CD4-positive, alpha-beta memory T cell (primary cell): ENCODE results near the gene FHOD3. TPM values are rescaled to one million over a fixed set of nuclear protein-coding genes. Genes with fewer than 3 reads are reported as not detected.

Experiments
- CTCF ChIA-PET: fragments of 350-600 bp; sonication (Branson Sonifier 250); formaldehyde crosslinking; loops from one replicate; lab custom pipeline; 2021; ENCODE audit warnings: inconsistent platforms; ENCODE audit not compliant: partially characterized antibody; lab: Charles Lee
- POLR2A ChIA-PET: fragments of 350-600 bp; sonication (Branson Sonifier 250); formaldehyde crosslinking; loops from one replicate; lab custom pipeline; 2021; ENCODE audit not compliant: partially characterized antibody; lab: Charles Lee
- DNase-seq, 5 donors: peaks; one replicate each; pipeline versions ENCODE4 v3.0.0 to v3.0.0-alpha.2; 2020 to 2022; ENCODE audit warnings: mixed read lengths in 1 of 5
- H3K27ac ChIP-seq: one replicate; pipeline ENCODE4 v1.7.0; 2013; ENCODE audit warnings: low read depth, low read length
- H3K27me3 ChIP-seq: 2 replicates; pipeline ENCODE4 v1.7.0; 2013; ENCODE audit warnings: mild to moderate bottlenecking, low read length, moderate library complexity; ENCODE audit not compliant: insufficient read depth
- H3K36me3 ChIP-seq: 2 replicates; pipeline ENCODE4 v1.7.0; 2013; ENCODE audit warnings: mild to moderate bottlenecking, low read length, moderate library complexity; ENCODE audit not compliant: insufficient read depth
- H3K4me1 ChIP-seq: 2 replicates; pipeline ENCODE4 v1.7.0; 2013; ENCODE audit warnings: mild to moderate bottlenecking, low read length, moderate library complexity; ENCODE audit not compliant: insufficient read depth
- H3K4me3 ChIP-seq, 2 donors: one replicate each; pipeline ENCODE4 v1.7.0; 2013; ENCODE audit warnings: low read length in 2 of 2, mild to moderate bottlenecking in 1 of 2
- H3K9me3 ChIP-seq, 2 donors: one replicate each; pipeline ENCODE4 v1.7.0; 2013; ENCODE audit warnings: low read length in 2 of 2, control low read depth in 1 of 2; ENCODE audit not compliant: control insufficient read depth in 1 of 2
- H3K27ac Mint-ChIP-seq, 7 donors: one replicate each; pipeline ENCODE4 v1.8.0; 2020 to 2021; ENCODE audit warnings: mixed read lengths in 7 of 7, mild to moderate bottlenecking in 6 of 7, inconsistent platforms in 3 of 7, moderate library complexity in 3 of 7
- H3K27me3 Mint-ChIP-seq, 2 donors: one replicate each; pipeline ENCODE4 v1.8.0; 2020 to 2021; ENCODE audit warnings: mixed read lengths in 2 of 2
- H3K36me3 Mint-ChIP-seq, 2 donors: one replicate each; pipeline ENCODE4 v1.8.0; 2020 to 2021; ENCODE audit warnings: mixed read lengths in 2 of 2, inconsistent platforms in 1 of 2, mild to moderate bottlenecking in 1 of 2
- H3K4me1 Mint-ChIP-seq, 4 donors: one replicate each; pipeline ENCODE4 v1.8.0; 2020 to 2021; ENCODE audit warnings: mixed read lengths in 4 of 4, mild to moderate bottlenecking in 1 of 4
- H3K4me3 Mint-ChIP-seq, 8 donors: one replicate each; pipeline ENCODE4 v1.8.0; 2020 to 2021; ENCODE audit warnings: mixed read lengths in 8 of 8, mild to moderate bottlenecking in 7 of 8, moderate library complexity in 6 of 8, inconsistent platforms in 3 of 8
- H3K9me3 Mint-ChIP-seq, 8 donors: one replicate each; pipeline ENCODE4 v1.8.0; 2020 to 2021; ENCODE audit warnings: mixed read lengths in 8 of 8, mild to moderate bottlenecking in 5 of 8, inconsistent platforms in 3 of 8, moderate library complexity in 1 of 8
- intact Hi-C: fragments of 100-400 bp; cut with micrococcal nuclease; formaldehyde crosslinking; loops from one replicate; pipeline ENCODE4 v1.15.1; 2023
- polyA plus RNA-seq, 2 donors: library from polyadenylated mRNA; unstranded; fragments of 300-500 nt; fragmentation: Illumina TruSeq; gene quantifications; one replicate each; pipeline ENCODE4 v1.2.3, GENCODE V29; 2021
- total RNA-seq, 2 experiments: library from RNA; stranded (reverse); gene quantifications; one replicate each; pipeline ENCODE4 v1.2.3, GENCODE V29; 2021

Gene FHOD3
- total and polyA plus RNA-seq, 4 experiments from 2014 or later: not detected

GRCh38 chr18:36450264-36450663 lies 152.8 kb downstream of the FHOD3 start:
- no peak for DNase-seq
- Mint-ChIP-seq H3K4me1 (no peaks in the 10 kb centered on the region), H3K36me3 (no peaks in the 10 kb centered on the region), H3K27me3 (peaks cover 1 to 5% of the 10 kb centered on the region in 2 donors), H3K9me3 (no peaks in the 10 kb centered on the region), H3K4me3 (no peak overlapping the region), H3K27ac (no peak overlapping the region)
- H3K36me3 ChIP-seq: no peaks in the 10 kb centered on the region
- ChIA-PET POLR2A (no interaction called here), CTCF (no interaction called here)
- H3K27me3 ChIP-seq: no peaks in the 10 kb centered on the region
- intact Hi-C loops: no loop called here
- no peaks in the 10 kb centered on the region for H3K9me3 ChIP-seq
- no peak overlapping the region for H3K4me3 ChIP-seq
- no peaks in the 10 kb centered on the region for H3K4me1 ChIP-seq
- H3K27ac ChIP-seq: no peak overlapping the region

DNA sequence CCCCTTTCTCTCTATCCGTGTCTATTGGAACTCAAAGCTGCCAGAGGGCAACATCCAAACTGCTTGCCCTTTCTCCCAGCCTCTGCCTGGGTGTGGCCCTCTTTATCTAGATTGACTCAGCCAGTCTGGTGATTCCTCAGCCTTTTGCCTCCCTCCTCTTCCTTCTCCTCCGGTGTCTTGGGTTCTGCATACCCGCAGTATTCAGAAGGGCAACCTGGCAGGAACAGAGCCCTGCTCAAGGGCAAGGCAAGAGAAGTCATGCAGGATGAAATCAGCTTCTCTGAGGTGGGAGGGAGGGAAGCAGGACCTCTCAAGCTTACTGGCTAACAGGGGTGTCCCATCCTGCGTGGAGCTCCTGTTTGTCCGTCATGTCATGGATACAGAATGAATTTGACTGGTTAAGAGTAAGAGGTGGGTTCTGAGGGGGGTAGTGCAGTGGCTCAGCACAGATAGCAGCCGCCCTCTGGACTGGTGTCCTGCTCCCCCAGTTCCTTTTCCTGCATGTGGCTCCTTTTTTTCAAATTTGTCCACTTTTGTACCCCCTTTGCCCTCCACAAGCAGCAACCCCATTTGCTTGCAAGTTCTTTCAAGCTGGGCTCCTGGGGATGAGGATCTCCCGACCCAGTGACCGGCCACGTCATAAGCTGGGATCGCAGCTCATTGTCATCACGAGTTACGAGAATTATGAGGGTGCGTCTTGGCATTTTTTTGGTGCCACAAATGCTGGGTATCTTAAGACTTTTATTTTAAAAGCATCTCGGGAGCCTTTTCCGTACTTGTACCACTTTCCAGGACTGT lies 154.1 kb downstream of the FHOD3 start:
- H3K4me3 Mint-ChIP-seq: no peak overlapping the region
- POLR2A ChIA-PET: no interaction called here
- no peaks in the 10 kb centered on the region for H3K27me3 ChIP-seq
- no peaks in the 10 kb centered on the region for H3K4me1 ChIP-seq
- DNase-seq: no peak
- no peak overlapping the region for H3K4me3 ChIP-seq
- CTCF ChIA-PET: no interaction called here
- intact Hi-C loops: no loop called here
- H3K36me3 ChIP-seq: no peaks in the 10 kb centered on the region
- H3K27me3 Mint-ChIP-seq: peaks cover 1 to 5% of the 10 kb centered on the region in 2 donors
- no peaks in the 10 kb centered on the region for H3K4me1 Mint-ChIP-seq
- H3K9me3 Mint-ChIP-seq: no peaks in the 10 kb centered on the region
- no peak overlapping the region for H3K27ac ChIP-seq
- no peaks in the 10 kb centered on the region for H3K36me3 Mint-ChIP-seq
- H3K27ac Mint-ChIP-seq: no peak overlapping the region
- no peaks in the 10 kb centered on the region for H3K9me3 ChIP-seq

- Histone ChIP-seq H3K9me3 (no peaks in the 10 kb centered on the region), H3K4me1 (no peaks in the 10 kb centered on the region), H3K27ac (no peak overlapping the region), H3K36me3 (no peaks in the 10 kb centered on the region), H3K27me3 (no peaks in the 10 kb centered on the region), H3K4me3 (no peak overlapping the region)
- no peak overlapping the region for H3K27ac Mint-ChIP-seq
- CTCF ChIA-PET: no interaction called here
- no peaks in the 10 kb centered on the region for H3K36me3 Mint-ChIP-seq
- H3K4me3 Mint-ChIP-seq: no peak overlapping the region
- DNase-seq: no peak
- intact Hi-C loops: no loop called here
- H3K4me1 Mint-ChIP-seq: no peaks in the 10 kb centered on the region
- H3K27me3 Mint-ChIP-seq: peaks cover 1 to 5% of the 10 kb centered on the region in 2 donors
- POLR2A ChIA-PET: no interaction called here
- H3K9me3 Mint-ChIP-seq: no peaks in the 10 kb centered on the region
Measured at GRCh38 chr18:36454245-36454644, 156.7 kb downstream of the FHOD3 start.

DNA sequence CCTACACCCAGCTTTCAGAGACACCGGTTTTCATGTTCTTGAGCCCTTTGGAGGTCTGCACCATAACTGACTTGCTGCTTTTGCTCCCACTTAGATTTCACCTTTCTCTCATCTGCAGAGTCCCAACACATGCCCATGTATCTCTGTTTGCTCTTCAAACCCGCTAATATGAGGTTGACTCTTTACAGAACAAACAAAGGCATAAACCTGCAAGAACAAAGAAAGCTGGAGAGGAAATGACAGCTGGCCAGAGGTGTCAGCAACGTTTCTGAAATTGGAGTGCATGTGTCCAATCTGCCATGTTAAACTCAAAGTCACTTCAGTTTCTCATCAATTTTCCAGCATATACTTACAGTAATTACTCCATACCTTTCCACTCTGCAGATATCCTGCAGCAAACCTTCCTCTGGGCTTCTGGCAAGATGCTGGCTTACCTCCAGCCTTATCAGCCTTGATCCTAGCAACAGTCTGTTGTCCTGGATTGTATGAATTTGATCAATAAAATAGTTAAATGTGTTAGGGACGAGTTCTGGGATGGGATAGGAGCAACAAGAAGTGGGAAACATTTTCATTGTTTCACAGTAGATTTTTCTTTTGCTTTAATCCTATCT lies 157.4 kb downstream of the FHOD3 start:
- Mint-ChIP-seq H3K9me3 (no peaks in the 10 kb centered on the region), H3K4me3 (no peak overlapping the region), H3K4me1 (no peaks in the 10 kb centered on the region), H3K27ac (no peak overlapping the region), H3K27me3 (peaks cover 1 to 5% of the 10 kb centered on the region in 2 donors), H3K36me3 (no peaks in the 10 kb centered on the region)
- H3K36me3 ChIP-seq: no peaks in the 10 kb centered on the region
- ChIA-PET POLR2A (no interaction called here), CTCF (no interaction called here)
- H3K4me3 ChIP-seq: no peak overlapping the region
- DNase-seq: no peak
- no peak overlapping the region for H3K27ac ChIP-seq
- intact Hi-C loops: no loop called here
- H3K9me3 ChIP-seq: no peaks in the 10 kb centered on the region
- H3K4me1 ChIP-seq: no peaks in the 10 kb centered on the region
- no peaks in the 10 kb centered on the region for H3K27me3 ChIP-seq

- POLR2A ChIA-PET: no interaction called here
Measured at GRCh38 chr18:36455931-36456330, 158.4 kb downstream of the FHOD3 start.

GRCh38 chr18:36456622-36457021 lies 159.1 kb downstream of the FHOD3 start:
- POLR2A ChIA-PET: no interaction called here
- Mint-ChIP-seq H3K4me1 (no peaks in the 10 kb centered on the region), H3K27me3 (peaks cover 1 to 5% of the 10 kb centered on the region in 2 donors), H3K4me3 (no peak overlapping the region), H3K36me3 (no peaks in the 10 kb centered on the region), H3K9me3 (no peaks in the 10 kb centered on the region), H3K27ac (peak overlapping the region in 1 of 7 donors; percentile 4)
- CTCF ChIA-PET: no interaction called here
- H3K36me3 ChIP-seq: no peaks in the 10 kb centered on the region
- DNase-seq: no peak
- H3K27me3 ChIP-seq: no peaks in the 10 kb centered on the region
- no peaks in the 10 kb centered on the region for H3K9me3 ChIP-seq
- intact Hi-C loops: no loop called here
- no peaks in the 10 kb centered on the region for H3K4me1 ChIP-seq
- no peak overlapping the region for H3K27ac ChIP-seq
- H3K4me3 ChIP-seq: no peak overlapping the region

More at GRCh38 chr18:36455931-36456330, 158.4 kb downstream of the FHOD3 start:
- Histone ChIP-seq H3K27me3 (no peaks in the 10 kb centered on the region), H3K9me3 (no peaks in the 10 kb centered on the region), H3K4me3 (no peak overlapping the region), H3K27ac (no peak overlapping the region), H3K36me3 (no peaks in the 10 kb centered on the region), H3K4me1 (no peaks in the 10 kb centered on the region)
- no peak overlapping the region for H3K27ac Mint-ChIP-seq
- no peaks in the 10 kb centered on the region for H3K4me1 Mint-ChIP-seq
- intact Hi-C loops: no loop called here
- H3K27me3 Mint-ChIP-seq: peaks cover 1 to 5% of the 10 kb centered on the region in 2 donors
- no peaks in the 10 kb centered on the region for H3K9me3 Mint-ChIP-seq
- no peaks in the 10 kb centered on the region for H3K36me3 Mint-ChIP-seq
- CTCF ChIA-PET: no interaction called here
- no peak for DNase-seq
- H3K4me3 Mint-ChIP-seq: no peak overlapping the region

- no peaks in the 10 kb centered on the region for H3K36me3 ChIP-seq
- Mint-ChIP-seq H3K27me3 (peaks cover 1 to 3% of the 10 kb centered on the region in 2 donors), H3K9me3 (peaks cover 0 to 1% (median 0%) of the 10 kb centered on the region in 8 donors), H3K4me3 (no peak overlapping the region), H3K4me1 (no peaks in the 10 kb centered on the region), H3K27ac (peak overlapping the region in 1 of 7 donors; percentile 22), H3K36me3 (no peaks in the 10 kb centered on the region)
- intact Hi-C loops: no loop called here
- H3K27me3 ChIP-seq: no peaks in the 10 kb centered on the region
- DNase-seq: no peak
- H3K4me1 ChIP-seq: no peaks in the 10 kb centered on the region
- H3K9me3 ChIP-seq: no peaks in the 10 kb centered on the region
- H3K4me3 ChIP-seq: no peak overlapping the region
- ChIA-PET CTCF (no interaction called here), POLR2A (no interaction called here)
- no peak overlapping the region for H3K27ac ChIP-seq
Measured at GRCh38 chr18:36457683-36458082, 160.2 kb downstream of the FHOD3 start.
